Tibial nerve (tissue), 4 donors: ENCODE results near the gene SLC5A11. TPM values are rescaled to one million over a fixed set of nuclear protein-coding genes. Genes with fewer than 3 reads are reported as not detected.

Experiments
- DNase-seq, 2 donors: peaks; one replicate each; pipeline ENCODE4 v3.0.0-alpha.2; 2019; ENCODE audit warnings: low spot score in 2 of 2
- H3K27ac ChIP-seq, 4 donors: fragments of 200-600 bp; sonication (generic) in 3 of 4; one replicate each; pipeline ENCODE4 v1.5.1; 2017 to 2019; ENCODE audit warnings: mild to moderate bottlenecking in 1 of 4
- H3K27me3 ChIP-seq, 2 donors: fragments of 200-600 bp; sonication (generic) in 1 of 2; one replicate each; pipeline versions ENCODE4 v1.5.1 to v1.6.0; 2017 to 2019
- H3K36me3 ChIP-seq, 3 donors: fragments of 200-600 bp; sonication (generic); one replicate each; pipeline ENCODE4 v1.5.1; 2018 to 2019
- H3K4me1 ChIP-seq, 4 donors: fragments of 200-600 bp; sonication (generic) in 3 of 4; one replicate each; pipeline ENCODE4 v1.5.1; 2017 to 2019
- H3K4me3 ChIP-seq, 4 donors: fragments of 200-600 bp; sonication (generic) in 3 of 4; one replicate each; pipeline ENCODE4 v1.5.1; 2017 to 2019; ENCODE audit warnings: mild to moderate bottlenecking in 1 of 4, moderate library complexity in 1 of 4
- H3K9me3 ChIP-seq, 4 donors: fragments of 200-600 bp; sonication (generic) in 3 of 4; one replicate each; pipeline ENCODE4 v1.5.1; 2017 to 2019
- CTCF ChIP-seq, 5 experiments: fragments of 200-600 bp in 3 of 5; fragments of 450-650 bp in 2 of 5; sonication (generic) in 3 of 5; IDR thresholded peaks; one replicate each; pipeline ENCODE4 v1.5.1; 2016 to 2019; ENCODE audit warnings: antibody characterized with exemption in 5 of 5, mild to moderate bottlenecking in 3 of 5, moderate library complexity in 2 of 5
- EP300 ChIP-seq, 2 donors: sonication (generic); formaldehyde crosslinking; IDR thresholded peaks; one replicate each; pipeline ENCODE4 v1.6.1; 2017; ENCODE audit warnings: antibody characterized with exemption in 2 of 2, mild to moderate bottlenecking in 1 of 2
- POLR2A ChIP-seq, 2 donors: fragments of 450-650 bp; IDR thresholded peaks; one replicate each; pipeline ENCODE4 v1.6.1; 2017; ENCODE audit warnings: antibody characterized with exemption in 2 of 2, mild to moderate bottlenecking in 2 of 2, moderate library complexity in 2 of 2
- WGBS, 2 donors: methylation state at CpG; one replicate each; pipeline ENCODE4 v1.1.5; 2018; 5-methylcytosine and 5-hydroxymethylcytosine counted together
- total RNA-seq, 4 donors: library from RNA; depleted of rRNA; stranded (reverse); fragments of >200 nt; gene quantifications; one replicate each; pipeline ENCODE4 v1.1.0, GENCODE V29; 2016

Gene SLC5A11
- total RNA-seq, 4 donors from 2014 or later = not detected

- Histone ChIP-seq H3K4me3 (no peak overlapping the region), H3K4me1 (no peaks in the 10 kb centered on the region), H3K9me3 (peaks cover 0 to 1% (median 0%) of the 10 kb centered on the region in 4 donors), H3K36me3 (no peaks in the 10 kb centered on the region), H3K27me3 (no peaks in the 10 kb centered on the region), H3K27ac (no peak overlapping the region)
- DNase-seq = no peak
- no peak for TF ChIP-seq POLR2A (IDR thresholded peaks at IDR 0.05)
- no peak for TF ChIP-seq CTCF (IDR thresholded peaks at IDR 0.05)
- no peak for TF ChIP-seq EP300 (IDR thresholded peaks at IDR 0.05)
- whole genome bisulfite sequencing, 2 donors = 68 to 71% methylated on average over 2 of the region's 2 CpGs
Observed at GRCh38 chr16:24873028-24873427, 27.3 kb downstream of the SLC5A11 start.

- H3K4me3 ChIP-seq = no peak overlapping the region
- H3K36me3 ChIP-seq = no peaks in the 10 kb centered on the region
- no peak for DNase-seq
- no peaks in the 10 kb centered on the region for H3K27me3 ChIP-seq
- WGBS, 2 donors = 89 to 90% methylated on average over 10 of the region's 10 CpGs
- no peaks in the 10 kb centered on the region for H3K9me3 ChIP-seq
- TF ChIP-seq POLR2A (IDR thresholded peaks at IDR 0.05) = no peak
- TF ChIP-seq CTCF (IDR thresholded peaks at IDR 0.05) = no peak
- TF ChIP-seq EP300 (IDR thresholded peaks at IDR 0.05) = no peak
- H3K27ac ChIP-seq = no peak overlapping the region
- H3K4me1 ChIP-seq = no peaks in the 10 kb centered on the region
Observed at GRCh38 chr16:24875466-24875865, 29.7 kb downstream of the SLC5A11 start.

- no peaks in the 10 kb centered on the region for H3K4me1 ChIP-seq
- DNase-seq = no peak
- no peaks in the 10 kb centered on the region for H3K36me3 ChIP-seq
- H3K27me3 ChIP-seq = no peaks in the 10 kb centered on the region
- H3K9me3 ChIP-seq = no peaks in the 10 kb centered on the region
- H3K4me3 ChIP-seq = no peak overlapping the region
- no peak overlapping the region for H3K27ac ChIP-seq
- WGBS, 2 donors = 63 to 82% methylated on average over 5 of the region's 5 CpGs
- TF ChIP-seq POLR2A (IDR thresholded peaks at IDR 0.05) = no peak
- no peak for TF ChIP-seq EP300 (IDR thresholded peaks at IDR 0.05)
Observed at GRCh38 chr16:24876231-24876630, 30.5 kb downstream of the SLC5A11 start.

- no peak for DNase-seq
Observed at GRCh38 chr16:24879684-24880083, 33.9 kb downstream of the SLC5A11 start.

GRCh38 chr16:24883714-24884151, 38.0 kb downstream of the SLC5A11 start:
- Histone ChIP-seq H3K4me1 (no peaks in the 10 kb centered on the region), H3K4me3 (no peak overlapping the region), H3K36me3 (no peaks in the 10 kb centered on the region), H3K27ac (no peak overlapping the region), H3K9me3 (no peaks in the 10 kb centered on the region), H3K27me3 (no peaks in the 10 kb centered on the region)
- no peak for DNase-seq
- no peak for TF ChIP-seq CTCF (IDR thresholded peaks at IDR 0.05)
- no peak for TF ChIP-seq EP300 (IDR thresholded peaks at IDR 0.05)
- TF ChIP-seq POLR2A (IDR thresholded peaks at IDR 0.05) = no peak
- 69 to 73% methylated on average over 10 to 12 of the region's 12 CpGs for WGBS, 2 donors

More at GRCh38 chr16:24879684-24880083, 33.9 kb downstream of the SLC5A11 start:
- no peaks in the 10 kb centered on the region for H3K36me3 ChIP-seq
- no peak overlapping the region for H3K4me3 ChIP-seq
- H3K4me1 ChIP-seq = no peaks in the 10 kb centered on the region
- WGBS, 2 donors = 89 to 96% methylated on average over 2 of the region's 2 CpGs
- no peaks in the 10 kb centered on the region for H3K27me3 ChIP-seq
- no peaks in the 10 kb centered on the region for H3K9me3 ChIP-seq
- no peak overlapping the region for H3K27ac ChIP-seq
- TF ChIP-seq EP300 (IDR thresholded peaks at IDR 0.05) (no peak), POLR2A (IDR thresholded peaks at IDR 0.05) (no peak), CTCF (IDR thresholded peaks at IDR 0.05) (no peak)

GRCh38 chr16:24887472-24887871, 41.7 kb downstream of the SLC5A11 start:
- Histone ChIP-seq H3K9me3 (no peaks in the 10 kb centered on the region), H3K27ac (no peak overlapping the region), H3K27me3 (no peaks in the 10 kb centered on the region), H3K4me1 (no peaks in the 10 kb centered on the region), H3K36me3 (no peaks in the 10 kb centered on the region), H3K4me3 (no peak overlapping the region)
- DNase-seq = no peak
- WGBS, 2 donors = 92 to 95% methylated on average over 2 of the region's 2 CpGs
- TF ChIP-seq CTCF (IDR thresholded peaks at IDR 0.05) (no peak), EP300 (IDR thresholded peaks at IDR 0.05) (no peak), POLR2A (IDR thresholded peaks at IDR 0.05) (no peak)
